ENCODE results near the gene AFF2. TPM values are rescaled to one million over a fixed set of nuclear protein-coding genes. Genes with fewer than 3 reads are reported as not detected.

The AFF2 gene
- total RNA-seq, 1 experiment from 2014 or later, result 0.05 TPM

DNA sequence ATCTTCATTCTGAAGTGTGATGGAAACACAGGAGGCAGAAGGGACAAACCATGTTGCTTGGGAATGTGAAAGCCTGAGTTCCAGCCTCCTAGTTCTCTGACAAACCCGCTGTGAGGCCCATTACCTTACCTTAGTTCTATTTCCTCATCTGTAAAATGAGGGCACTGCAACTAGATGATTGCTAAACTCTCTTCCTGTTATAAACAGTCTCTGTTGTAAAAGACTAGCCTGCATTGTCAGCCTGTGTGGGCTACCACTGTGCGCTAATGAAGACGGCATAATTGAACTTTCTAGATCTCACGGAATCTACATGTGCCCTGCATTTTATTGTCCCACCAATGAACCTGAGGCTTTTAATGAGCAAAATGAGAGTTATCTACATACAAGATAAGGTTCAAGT, 147.2 kb downstream of the AFF2 start:
- H4K20me1 ChIP-seq (ENCODE audit: insufficient read depth), result no peaks in the 10 kb centered on the region
- ATAC-seq (no peak), DNase-seq (ENCODE audit: low read depth, low spot score) (no peak)
- no peaks in the 10 kb centered on the region for H3K4me1 ChIP-seq (ENCODE audit: control insufficient read depth in 1 of 2, insufficient read depth in 2 of 2, low read length in 2 of 2)
- H3K9me3 ChIP-seq (ENCODE audit: control insufficient read depth in 1 of 2, insufficient read depth in 1 of 2, low read depth in 1 of 2, low read length in 2 of 2), result no peaks in the 10 kb centered on the region
- no peaks in the 10 kb centered on the region for H3K27me3 ChIP-seq (ENCODE audit: insufficient read depth, low read length)
- intact Hi-C loops (cut with micrococcal nuclease), result no loop called here
- no peak overlapping the region for H2AFZ ChIP-seq (ENCODE audit: low read depth, low read length, poor library complexity, severe bottlenecking)
- no peak overlapping the region for H3K27ac ChIP-seq (ENCODE audit: low read depth, low read length)
- TF ChIP-seq, protein P1, sequence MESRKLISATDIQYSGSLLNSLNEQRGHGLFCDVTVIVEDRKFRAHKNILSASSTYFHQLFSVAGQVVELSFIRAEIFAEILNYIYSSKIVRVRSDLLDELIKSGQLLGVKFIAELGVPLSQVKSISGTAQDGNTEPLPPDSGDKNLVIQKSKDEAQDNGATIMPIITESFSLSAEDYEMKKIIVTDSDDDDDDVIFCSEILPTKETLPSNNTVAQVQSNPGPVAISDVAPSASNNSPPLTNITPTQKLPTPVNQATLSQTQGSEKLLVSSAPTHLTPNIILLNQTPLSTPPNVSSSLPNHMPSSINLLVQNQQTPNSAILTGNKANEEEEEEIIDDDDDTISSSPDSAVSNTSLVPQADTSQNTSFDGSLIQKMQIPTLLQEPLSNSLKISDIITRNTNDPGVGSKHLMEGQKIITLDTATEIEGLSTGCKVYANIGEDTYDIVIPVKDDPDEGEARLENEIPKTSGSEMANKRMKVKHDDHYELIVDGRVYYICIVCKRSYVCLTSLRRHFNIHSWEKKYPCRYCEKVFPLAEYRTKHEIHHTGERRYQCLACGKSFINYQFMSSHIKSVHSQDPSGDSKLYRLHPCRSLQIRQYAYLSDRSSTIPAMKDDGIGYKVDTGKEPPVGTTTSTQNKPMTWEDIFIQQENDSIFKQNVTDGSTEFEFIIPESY (IDR thresholded peaks at IDR 0.05; ENCODE audit: extremely low read depth, insufficient replicate concordance, low read length), result no peak
- TF ChIP-seq CEBPB (IDR thresholded peaks at IDR 0.05; ENCODE audit: low read depth) (no peak), FOSL1 (IDR thresholded peaks at IDR 0.05; ENCODE audit: low read depth) (no peak), SP1 (IDR thresholded peaks at IDR 0.05; ENCODE audit: low read depth) (no peak), CBX3 (IDR thresholded peaks at IDR 0.05; ENCODE audit: low read depth) (no peak), POLR2A (IDR thresholded peaks at IDR 0.05; ENCODE audit: borderline replicate concordance, extremely low read depth, insufficient read depth, insufficient read length) (no peak), ELF1 (IDR thresholded peaks at IDR 0.05; ENCODE audit: borderline replicate concordance, low read depth) (no peak)
- TF ChIP-seq, protein P2, sequence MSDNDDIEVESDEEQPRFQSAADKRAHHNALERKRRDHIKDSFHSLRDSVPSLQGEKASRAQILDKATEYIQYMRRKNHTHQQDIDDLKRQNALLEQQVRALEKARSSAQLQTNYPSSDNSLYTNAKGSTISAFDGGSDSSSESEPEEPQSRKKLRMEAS (IDR thresholded peaks at IDR 0.05), result no peak
- TF ChIP-seq, protein P3, sequence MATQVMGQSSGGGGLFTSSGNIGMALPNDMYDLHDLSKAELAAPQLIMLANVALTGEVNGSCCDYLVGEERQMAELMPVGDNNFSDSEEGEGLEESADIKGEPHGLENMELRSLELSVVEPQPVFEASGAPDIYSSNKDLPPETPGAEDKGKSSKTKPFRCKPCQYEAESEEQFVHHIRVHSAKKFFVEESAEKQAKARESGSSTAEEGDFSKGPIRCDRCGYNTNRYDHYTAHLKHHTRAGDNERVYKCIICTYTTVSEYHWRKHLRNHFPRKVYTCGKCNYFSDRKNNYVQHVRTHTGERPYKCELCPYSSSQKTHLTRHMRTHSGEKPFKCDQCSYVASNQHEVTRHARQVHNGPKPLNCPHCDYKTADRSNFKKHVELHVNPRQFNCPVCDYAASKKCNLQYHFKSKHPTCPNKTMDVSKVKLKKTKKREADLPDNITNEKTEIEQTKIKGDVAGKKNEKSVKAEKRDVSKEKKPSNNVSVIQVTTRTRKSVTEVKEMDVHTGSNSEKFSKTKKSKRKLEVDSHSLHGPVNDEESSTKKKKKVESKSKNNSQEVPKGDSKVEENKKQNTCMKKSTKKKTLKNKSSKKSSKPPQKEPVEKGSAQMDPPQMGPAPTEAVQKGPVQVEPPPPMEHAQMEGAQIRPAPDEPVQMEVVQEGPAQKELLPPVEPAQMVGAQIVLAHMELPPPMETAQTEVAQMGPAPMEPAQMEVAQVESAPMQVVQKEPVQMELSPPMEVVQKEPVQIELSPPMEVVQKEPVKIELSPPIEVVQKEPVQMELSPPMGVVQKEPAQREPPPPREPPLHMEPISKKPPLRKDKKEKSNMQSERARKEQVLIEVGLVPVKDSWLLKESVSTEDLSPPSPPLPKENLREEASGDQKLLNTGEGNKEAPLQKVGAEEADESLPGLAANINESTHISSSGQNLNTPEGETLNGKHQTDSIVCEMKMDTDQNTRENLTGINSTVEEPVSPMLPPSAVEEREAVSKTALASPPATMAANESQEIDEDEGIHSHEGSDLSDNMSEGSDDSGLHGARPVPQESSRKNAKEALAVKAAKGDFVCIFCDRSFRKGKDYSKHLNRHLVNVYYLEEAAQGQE (IDR thresholded peaks at IDR 0.05; ENCODE audit: low read depth), result no peak
- ChIA-PET CTCF (no interaction called here), RAD21 (ENCODE audit: low non-redundant PET in 1 of 2, low total read pairs in 2 of 2, uncharacterized antibody in 2 of 2, unreplicated experiment in 2 of 2) (no interaction called here), POLR2A (no interaction called here)
- BruUV-seq (replicated peaks), result no TSS peak
- H3K4me3 ChIP-seq (replicated peaks in 1 of 2; ENCODE audit: low read depth in 1 of 2, low read length in 2 of 2), result no peak overlapping the region
- no peak overlapping the region for H3K9ac ChIP-seq (ENCODE audit: low read length)
- no peak overlapping the region for H3K4me2 ChIP-seq (ENCODE audit: low read length)
- H3K9me2 ChIP-seq (ENCODE audit: insufficient read depth), result no peaks in the 10 kb centered on the region
- no peaks in the 10 kb centered on the region for H3K79me2 ChIP-seq (ENCODE audit: insufficient read depth, low read length)
- H3K36me3 ChIP-seq (ENCODE audit: control insufficient read depth in 1 of 2, insufficient read depth in 2 of 2, low read length in 2 of 2), result no peaks in the 10 kb centered on the region

All from HCT116 (cell line).